ENCODE data around the gene TRABD2B.

TRABD2B gene

DNA sequence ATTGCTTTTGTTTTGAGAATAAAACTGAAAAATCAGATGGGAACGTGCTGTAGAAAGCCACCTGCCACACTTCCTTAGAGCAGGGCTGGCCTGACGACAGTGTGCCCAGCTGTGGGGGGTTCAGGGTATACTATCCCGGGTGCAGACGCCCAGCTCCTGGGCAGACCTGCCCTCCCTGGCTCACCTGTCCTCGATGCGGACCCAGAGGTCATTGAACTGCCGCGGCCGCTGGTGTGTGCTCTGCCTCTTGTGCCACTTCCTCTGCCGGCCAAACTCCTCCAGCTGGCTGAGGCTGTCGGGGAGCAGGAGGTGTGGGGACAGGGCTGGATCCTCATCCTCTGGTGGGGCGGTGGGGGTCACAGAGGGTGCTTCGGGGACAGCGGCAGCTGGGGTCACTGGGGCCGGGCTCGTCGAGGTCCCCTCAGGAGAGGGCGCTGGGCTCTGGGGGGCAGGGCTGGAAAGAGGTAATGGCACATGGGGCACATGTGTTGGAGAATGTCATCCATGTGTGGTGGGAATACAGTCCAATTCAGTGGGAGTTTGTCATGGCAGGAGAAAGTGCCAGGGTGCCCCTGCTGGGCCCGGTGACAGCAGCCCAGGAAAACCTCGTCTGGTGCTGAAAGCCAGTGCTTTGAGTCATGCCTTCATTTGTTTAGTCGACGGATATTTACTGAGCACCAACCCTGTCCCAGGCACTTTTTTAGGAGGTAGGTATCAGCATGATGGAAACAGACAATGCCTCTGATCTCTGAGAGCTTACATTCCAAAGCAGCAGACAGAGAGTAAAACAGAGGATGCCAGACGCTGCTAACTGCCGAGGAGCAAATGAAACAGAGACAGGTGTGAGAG, 222.0 kb downstream of the TRABD2B start:
- H3K4me3 ChIP-seq (ENCODE audit: low read length): no peak overlapping the region
- no peak for TF ChIP-seq ZNF274 (IDR thresholded peaks at IDR 0.05; ENCODE audit: low read depth, low read length)

- H3K4me3 ChIP-seq (ENCODE audit: low read length): no peak overlapping the region
- no peak for TF ChIP-seq ZNF274 (IDR thresholded peaks at IDR 0.05; ENCODE audit: low read depth, low read length)
Observed at GRCh38 chr1:47772960-47773682, 224.1 kb downstream of the TRABD2B start.

- H3K4me3 ChIP-seq (ENCODE audit: low read length): no peak overlapping the region
- TF ChIP-seq ZNF274 (IDR thresholded peaks at IDR 0.05; ENCODE audit: low read depth, low read length): no peak
Observed at GRCh38 chr1:47772281-47772680, 224.9 kb downstream of the TRABD2B start.

GRCh38 chr1:47771751-47772150, 225.4 kb downstream of the TRABD2B start:
- H3K4me3 ChIP-seq (ENCODE audit: low read length): no peak overlapping the region
- TF ChIP-seq ZNF274 (IDR thresholded peaks at IDR 0.05; ENCODE audit: low read depth, low read length): no peak

DNA sequence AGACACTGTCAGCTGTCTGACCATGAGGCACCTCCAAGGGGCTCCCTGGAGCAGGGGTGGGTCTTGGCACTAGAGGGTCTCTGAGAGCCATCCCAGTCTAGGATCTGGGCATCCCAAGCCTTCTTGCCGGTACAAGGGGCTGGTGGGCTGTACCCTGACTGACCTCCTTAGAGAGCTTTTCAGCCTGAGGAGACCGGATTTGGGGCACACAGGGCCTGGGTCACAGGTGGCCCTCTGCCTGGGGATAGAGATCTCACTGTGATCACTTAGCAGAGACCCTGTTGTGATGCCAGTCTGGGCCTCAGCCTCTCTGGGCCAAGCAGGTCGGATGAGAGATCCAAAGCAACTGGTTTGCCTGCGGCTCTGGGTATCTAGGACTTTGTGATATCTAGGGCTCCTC, 227.2 kb downstream of the TRABD2B start:
- no peak for TF ChIP-seq ZNF274 (IDR thresholded peaks at IDR 0.05; ENCODE audit: low read depth, low read length)
- H3K4me3 ChIP-seq (ENCODE audit: low read length): no peak overlapping the region

GRCh38 chr1:47769295-47769694, 227.9 kb downstream of the TRABD2B start:
- no peak for TF ChIP-seq ZNF274 (IDR thresholded peaks at IDR 0.05; ENCODE audit: low read depth, low read length)
- no peak overlapping the region for H3K4me3 ChIP-seq (ENCODE audit: low read length)

DNA sequence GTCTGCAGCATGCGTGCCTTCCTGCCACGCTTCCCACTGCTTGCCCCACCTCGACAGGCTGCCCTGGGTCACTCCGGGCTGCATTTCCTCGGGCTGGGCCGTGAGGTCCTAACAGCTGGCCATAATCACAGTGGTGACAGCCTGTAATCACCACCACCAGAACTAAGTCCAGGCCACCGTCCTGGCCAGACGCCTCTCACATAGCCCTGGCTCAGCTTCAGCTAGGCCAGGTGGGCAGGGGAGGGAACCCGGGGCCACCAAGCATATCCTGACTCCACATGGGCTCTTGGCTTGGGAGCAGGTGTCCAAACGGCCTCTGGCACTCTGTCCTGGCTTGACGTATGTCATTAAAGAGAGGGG, 229.5 kb downstream of the TRABD2B start:
- no peak for TF ChIP-seq ZNF274 (IDR thresholded peaks at IDR 0.05; ENCODE audit: low read depth, low read length)
- no peak overlapping the region for H3K4me3 ChIP-seq (ENCODE audit: low read length)

DNA sequence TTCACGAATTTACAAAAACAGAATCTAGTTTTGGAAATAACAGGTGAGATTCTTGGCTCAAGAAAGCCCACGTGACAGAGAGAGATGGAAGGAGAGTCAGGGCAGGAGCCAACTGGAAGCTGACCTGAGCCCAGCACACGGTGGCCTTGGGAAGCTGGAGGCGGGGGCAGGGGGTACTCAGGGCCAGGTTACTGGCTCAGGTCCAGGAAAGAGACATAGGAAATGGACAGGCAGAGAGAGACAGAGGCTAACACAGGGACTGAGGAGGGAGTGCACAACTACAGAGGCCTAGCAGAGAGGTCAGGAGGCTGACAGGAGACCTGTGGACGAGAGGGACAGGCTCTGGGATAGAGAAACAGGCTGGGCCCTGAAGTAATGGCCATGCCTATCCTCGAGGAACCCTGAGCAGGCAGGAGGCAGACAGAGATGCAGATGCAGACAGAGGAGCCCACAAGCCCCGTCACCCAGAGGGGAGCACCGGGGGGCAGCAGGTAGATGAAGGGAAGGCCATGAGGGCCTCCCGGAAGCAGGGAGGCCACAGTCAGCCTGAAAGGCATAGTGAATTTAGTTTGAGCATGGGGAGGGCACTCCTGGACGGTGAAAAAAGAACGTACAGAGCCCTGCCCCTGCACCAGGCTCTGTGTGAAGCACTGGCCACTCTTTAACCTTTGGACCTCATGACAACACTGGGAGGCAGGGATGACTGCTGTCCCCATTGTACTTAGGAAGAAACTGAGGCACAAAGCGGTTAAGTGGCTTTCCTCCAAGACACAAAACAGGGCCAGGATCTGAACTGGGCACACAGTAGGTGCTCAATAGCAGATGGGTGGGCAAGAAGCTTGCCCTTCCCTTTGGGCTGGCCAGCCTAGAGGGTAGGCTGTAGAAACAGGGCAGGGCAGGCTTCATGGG, 230.1 kb downstream of the TRABD2B start:
- H3K4me3 ChIP-seq (ENCODE audit: low read length): no peak overlapping the region
- no peak for TF ChIP-seq ZNF274 (IDR thresholded peaks at IDR 0.05; ENCODE audit: low read depth, low read length)

GRCh38 chr1:47765742-47766485, 231.3 kb downstream of the TRABD2B start:
- TF ChIP-seq ZNF274 (IDR thresholded peaks at IDR 0.05; ENCODE audit: low read depth, low read length): no peak
- no peak overlapping the region for H3K4me3 ChIP-seq (ENCODE audit: low read length)

- no peak overlapping the region for H3K4me3 ChIP-seq (ENCODE audit: low read length)
- TF ChIP-seq ZNF274 (IDR thresholded peaks at IDR 0.05; ENCODE audit: low read depth, low read length): no peak
Observed at GRCh38 chr1:47765236-47765635, 231.9 kb downstream of the TRABD2B start.

DNA sequence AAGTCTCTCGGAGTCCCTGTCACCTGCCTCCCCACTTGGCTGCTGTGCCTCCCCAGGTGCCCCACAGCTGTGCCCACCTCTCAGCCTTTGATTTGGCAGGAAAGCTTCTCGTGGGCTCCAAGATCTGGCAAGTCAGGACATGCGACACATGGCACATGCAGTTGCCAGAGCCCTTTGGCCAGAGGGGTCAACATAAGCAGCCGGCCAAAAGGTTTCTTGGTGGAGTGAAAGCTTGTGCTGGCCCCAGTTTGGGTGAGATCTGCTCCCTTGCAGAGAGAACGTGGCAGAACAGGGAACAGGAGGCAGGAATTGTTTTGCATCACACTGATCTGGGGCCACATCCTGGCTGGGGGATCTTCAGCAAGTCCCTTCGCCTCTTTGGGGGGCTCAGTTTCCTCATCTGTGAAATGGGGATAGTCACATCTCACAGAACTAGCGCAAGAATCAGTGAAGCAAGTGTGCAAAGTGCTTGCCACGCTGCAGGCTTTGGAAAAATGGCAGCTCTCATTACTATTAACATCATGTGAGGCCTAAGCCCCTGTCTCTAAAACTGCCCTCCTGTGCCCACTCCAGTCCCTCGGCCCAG, 232.6 kb downstream of the TRABD2B start:
- TF ChIP-seq ZNF274 (IDR thresholded peaks at IDR 0.05; ENCODE audit: low read depth, low read length): no peak
- no peak overlapping the region for H3K4me3 ChIP-seq (ENCODE audit: low read length)

- no peak for TF ChIP-seq ZNF274 (IDR thresholded peaks at IDR 0.05; ENCODE audit: low read depth, low read length)
- no peak overlapping the region for H3K4me3 ChIP-seq (ENCODE audit: low read length)
Observed at GRCh38 chr1:47763591-47764171, 233.5 kb downstream of the TRABD2B start.

DNA sequence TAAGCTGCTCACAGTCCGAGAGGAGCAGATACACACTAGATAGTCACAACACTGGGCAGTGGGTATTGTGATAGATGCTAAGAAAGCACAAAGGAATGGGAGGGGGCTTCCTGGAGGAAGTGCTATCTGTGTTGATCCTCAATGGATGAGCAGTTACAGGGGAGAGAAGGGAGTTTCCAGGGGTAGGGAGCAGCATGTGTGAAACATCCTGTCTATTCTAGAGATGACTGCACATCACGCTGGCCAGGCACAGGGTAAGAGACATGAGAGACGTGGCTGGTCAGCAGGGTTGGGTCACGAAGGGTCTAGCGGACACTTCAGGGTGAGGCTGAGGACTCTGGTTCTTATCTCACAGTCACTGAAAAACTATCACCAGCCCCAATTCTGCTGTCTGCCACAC, 235.2 kb downstream of the TRABD2B start:
- no peak for TF ChIP-seq ZNF274 (IDR thresholded peaks at IDR 0.05; ENCODE audit: low read depth, low read length)
- no peak overlapping the region for H3K4me3 ChIP-seq (ENCODE audit: low read length)
